Measurements from ENCODE around the gene CELF6. TPM values are rescaled to one million over a fixed set of nuclear protein-coding genes. Genes with fewer than 3 reads are reported as not detected.
"Not testable (repeated sequence)": the region's sequence is repeated elsewhere in the genome, so short reads cannot be mapped to it uniquely, and the experiment has no call there.

CELF6 gene
- total RNA-seq, 4 donors from 2014 or later = 2.3 to 9.8 (median 6.8) TPM

GRCh38 chr15:72276326-72276700 lies 43.6 kb downstream of the CELF6 start:
- no peak for DNase-seq
- Histone ChIP-seq H3K27ac (no peak overlapping the region), H3K36me3 (no peaks in the 10 kb centered on the region), H3K4me1 (peaks cover 6 to 10% of the 10 kb centered on the region in 2 donors), H3K4me3 (replicated peaks in 1 of 3) (no peak overlapping the region), H3K9me3 (no peaks in the 10 kb centered on the region), H3K27me3 (no peaks in the 10 kb centered on the region)
- TF ChIP-seq POLR2A (IDR thresholded peaks at IDR 0.05) (no peak), CTCF (IDR thresholded peaks at IDR 0.05) (no peak)
- intact Hi-C loops (cut with DNase I) = no loop called here

GRCh38 chr15:72275635-72276325 lies 44.2 kb downstream of the CELF6 start:
- H3K4me1 ChIP-seq = peaks cover 9 to 15% of the 10 kb centered on the region in 2 donors
- H3K4me3 ChIP-seq (replicated peaks in 1 of 3); DNase-seq; intact Hi-C loops (cut with DNase I); H3K36me3 ChIP-seq; H3K27me3 ChIP-seq; H3K27ac ChIP-seq; H3K9me3 ChIP-seq: not testable (repeated sequence)

GRCh38 chr15:72272997-72273352 lies 47.0 kb downstream of the CELF6 start:
- H3K9me3 ChIP-seq = no peaks in the 10 kb centered on the region
- no peak for TF ChIP-seq POLR2A (IDR thresholded peaks at IDR 0.05)
- TF ChIP-seq CTCF (IDR thresholded peaks at IDR 0.05) = peak in 1 of 6 experiments; percentile 0
- no peak for DNase-seq
- no peaks in the 10 kb centered on the region for H3K27me3 ChIP-seq
- 44 to 51% methylated on average over 9 to 10 of the region's 10 CpGs for WGBS, 2 donors
- intact Hi-C loops (cut with DNase I) = loop anchor here (5.0 kb wide), 1 partner anchor 71 kb away; no protein-coding TSS in a partner anchor
- H3K27ac ChIP-seq = peak overlapping the region in 2 of 3 donors; percentile 27 to 70
- H3K36me3 ChIP-seq = no peaks in the 10 kb centered on the region
- H3K4me3 ChIP-seq (replicated peaks in 1 of 3) = peak overlapping the region in 1 of 3 donors; percentile 5
- H3K4me1 ChIP-seq = peaks cover 9 to 21% of the 10 kb centered on the region in 2 donors

- peak within 1 kb of the TSS; percentile 52 to 81 (median 78) for H3K27ac ChIP-seq
- H3K9me3 ChIP-seq = no peaks in the 10 kb centered on the region
- intact Hi-C loops (cut with DNase I) = loop anchor here (5.0 kb wide), 1 partner anchor 70 kb away; no protein-coding TSS in a partner anchor
- peak within 1 kb of the TSS; percentile 57 to 88 (median 80) for H3K4me3 ChIP-seq (replicated peaks in 1 of 3)
- H3K36me3 ChIP-seq = no peaks in the 10 kb centered on the region
- H3K27me3 ChIP-seq = no peaks in the 10 kb centered on the region
- H3K4me1 ChIP-seq = peaks cover 9 to 21% of the 10 kb centered on the region in 2 donors
- 0 to 1% methylated on average over 14 to 33 of the region's 82 CpGs for whole genome bisulfite sequencing, 2 donors
- peak; percentile 30 to 94 (median 63) for TF ChIP-seq CTCF (IDR thresholded peaks at IDR 0.05)
- peak in 1 of 2 donors; percentile 75 for TF ChIP-seq POLR2A (IDR thresholded peaks at IDR 0.05)
- peak; percentile 99 for DNase-seq
Observed at GRCh38 chr15:72272213-72272996, 47.6 kb downstream of the CELF6 start, which contains the start of gene PARP6. TSS of gene PARP6 (minus strand) at chr15:72272554. CDS start at chr15:72267477, 5,077 bp downstream.

- Histone ChIP-seq H3K9me3 (no peaks in the 10 kb centered on the region), H3K27ac (peak overlapping the region; percentile 52 to 81 (median 78)), H3K27me3 (no peaks in the 10 kb centered on the region), H3K4me3 (replicated peaks in 1 of 3) (peak overlapping the region; percentile 57 to 88 (median 80)), H3K36me3 (peaks cover under 1 to 5% of the 10 kb centered on the region in 2 donors), H3K4me1 (peaks cover 9 to 21% of the 10 kb centered on the region in 2 donors)
- intact Hi-C loops (cut with DNase I) = loop anchor here (5.0 kb wide), 1 partner anchor 70 kb away; no protein-coding TSS in a partner anchor
- DNase-seq = no peak
- TF ChIP-seq POLR2A (IDR thresholded peaks at IDR 0.05) = no peak
- no peak for TF ChIP-seq CTCF (IDR thresholded peaks at IDR 0.05)
- WGBS, 2 donors = 4 to 7% methylated on average over 4 to 13 of the region's 13 CpGs
Observed at GRCh38 chr15:72271895-72272212, 48.1 kb downstream of the CELF6 start.
